Muscle of back (tissue), 11 donors: ENCODE data around the gene UBAC2. TPM values are rescaled to one million over a fixed set of nuclear protein-coding genes. Genes with fewer than 3 reads are reported as not detected.

Experiments
- DNase-seq, 3 donors: peaks; one replicate each; pipeline versions ENCODE4 v3.0.0 to v3.0.0-alpha.2; 2013
- polyA plus RNA-seq, 10 donors: library from polyadenylated mRNA; unstranded; fragments of 120-200 nt; gene quantifications; one replicate each; pipeline ENCODE4 v1.2.1, GENCODE V29; 2013; ENCODE audit not compliant: insufficient read length in 10 of 10

Gene UBAC2
- polyA plus RNA-seq, 10 donors = 70.5 to 93.7 (median 80.4) TPM

DNA sequence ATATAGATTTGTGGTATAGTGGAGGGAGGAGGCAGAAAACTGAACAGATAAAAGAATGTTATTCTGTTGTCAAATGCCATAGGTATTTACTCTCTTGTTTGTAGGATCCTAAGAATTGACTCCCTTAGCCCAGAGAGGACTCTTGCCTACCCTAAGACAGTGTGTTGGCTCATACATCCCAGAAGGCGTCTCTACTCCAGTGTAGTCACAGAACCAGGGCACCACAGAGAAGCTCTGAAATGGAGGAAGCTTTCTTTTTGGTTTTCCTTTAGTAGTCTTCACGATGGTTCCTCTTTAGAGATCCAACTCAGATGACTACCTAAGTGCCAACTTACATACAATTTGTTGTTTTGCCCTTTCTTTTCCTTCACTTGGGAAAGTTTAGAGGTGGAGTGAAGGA, 92.5 kb downstream of the UBAC2 start:
- no peak for DNase-seq

DNA sequence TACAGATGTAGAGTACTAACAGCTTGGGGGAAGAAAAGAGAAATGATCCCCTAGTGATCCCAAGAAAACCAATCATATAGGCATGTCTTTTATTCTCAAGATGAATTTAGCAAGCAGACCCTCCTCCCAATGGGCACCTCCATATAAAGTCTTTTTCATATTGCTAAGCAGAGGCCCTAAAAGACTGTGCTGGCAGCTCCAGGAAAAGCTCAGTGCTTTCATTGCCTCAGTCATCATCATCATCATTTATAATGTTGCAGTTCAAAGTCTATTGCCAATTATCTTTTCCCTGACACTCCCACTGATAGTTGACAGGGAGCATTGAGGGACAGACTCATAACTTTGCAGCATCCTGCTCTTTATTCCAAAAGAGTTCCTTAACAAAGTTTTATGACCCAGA, 93.5 kb downstream of the UBAC2 start:
- DNase-seq = no peak

DNA sequence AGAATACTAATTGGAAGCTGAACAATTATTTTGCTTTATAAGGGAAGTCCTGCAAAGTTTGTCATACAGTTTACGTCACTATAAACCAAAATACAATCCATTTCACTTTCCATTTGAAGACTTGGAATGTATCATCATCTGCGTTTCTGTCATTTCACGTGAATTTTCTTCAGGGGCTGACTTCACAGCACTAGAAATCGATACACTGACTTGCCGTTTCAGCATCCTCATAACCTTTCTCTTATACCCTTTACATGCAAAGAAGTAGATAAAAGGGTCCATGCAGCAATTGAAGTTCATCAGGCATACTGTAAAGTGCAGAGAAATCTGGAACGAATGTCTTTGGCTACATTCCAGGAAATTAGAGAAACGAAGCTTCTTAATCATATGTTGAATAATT, 94.3 kb downstream of the UBAC2 start:
- no peak for DNase-seq

DNA sequence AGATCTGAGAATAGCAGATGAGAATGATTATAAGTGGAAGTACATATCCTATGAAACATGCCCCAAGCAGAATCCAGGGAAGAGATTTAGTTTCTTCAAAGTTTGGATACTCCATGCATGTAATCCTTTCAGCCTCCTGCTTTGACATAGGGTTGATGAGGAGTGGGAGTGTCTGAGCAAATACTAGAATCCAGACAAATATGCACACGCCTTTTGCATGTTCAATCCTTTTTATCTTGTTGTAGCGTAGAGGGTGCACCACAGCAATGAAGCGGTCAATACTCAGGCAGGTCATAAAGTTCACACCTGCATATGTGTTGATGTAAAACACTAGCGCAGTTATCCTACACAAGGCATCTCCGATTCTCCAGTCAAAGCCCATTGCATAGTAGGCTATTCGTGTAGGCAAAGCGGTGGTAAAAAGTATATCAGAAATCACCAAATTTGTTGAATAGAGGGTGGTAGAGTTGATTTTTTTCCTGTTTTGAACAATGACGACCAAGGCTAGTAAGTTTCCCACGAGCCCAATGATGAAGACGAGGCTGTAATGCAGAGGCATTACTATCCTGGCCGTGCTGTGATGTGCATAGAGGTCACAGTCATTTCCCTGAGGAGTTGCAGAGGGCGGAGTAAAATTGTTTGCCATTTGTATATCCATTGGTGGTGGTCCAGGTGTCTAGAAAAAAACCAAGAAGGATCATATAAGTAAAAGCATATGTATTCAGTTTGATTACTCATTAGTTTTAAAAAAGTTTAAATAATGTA, 95.0 kb downstream of the UBAC2 start:
- no peak for DNase-seq

DNA sequence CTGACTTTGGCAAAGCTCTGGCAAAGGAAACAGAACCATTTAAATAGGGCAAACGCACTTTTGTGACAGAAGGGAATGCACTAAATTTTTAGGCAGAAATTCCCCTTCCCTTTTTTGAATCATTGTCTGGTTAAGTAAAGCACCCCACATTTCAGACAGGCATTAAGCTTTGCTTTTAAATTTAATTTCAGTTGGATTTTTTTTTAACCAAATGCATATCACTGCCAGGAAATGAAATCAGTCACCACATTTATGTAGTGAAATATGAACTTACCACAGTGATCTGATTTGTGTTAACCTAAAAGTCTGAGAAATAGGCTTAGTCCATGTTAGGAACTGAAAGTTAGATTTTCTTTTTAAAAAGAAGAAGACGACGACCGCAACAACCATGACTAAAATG, 95.7 kb downstream of the UBAC2 start:
- no peak for DNase-seq

DNA sequence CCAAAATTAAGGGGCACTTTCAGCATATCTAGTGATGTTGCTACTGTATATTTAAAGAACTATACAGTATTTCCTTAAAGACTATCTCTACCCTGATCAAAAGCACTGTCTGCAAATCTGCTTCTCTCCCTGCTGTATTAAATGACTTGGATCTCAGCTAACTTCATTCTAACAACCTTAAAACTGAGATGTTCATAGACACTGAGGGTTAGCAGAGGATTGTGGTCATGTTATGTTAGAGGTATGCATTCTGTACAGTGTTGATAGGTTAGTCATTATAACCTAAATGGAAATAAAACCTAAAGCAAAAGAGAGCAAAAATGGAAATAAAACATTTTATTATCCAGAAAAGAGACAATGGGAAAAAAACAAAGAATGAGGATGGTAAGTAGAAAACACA, 96.7 kb downstream of the UBAC2 start:
- DNase-seq = no peak

DNA sequence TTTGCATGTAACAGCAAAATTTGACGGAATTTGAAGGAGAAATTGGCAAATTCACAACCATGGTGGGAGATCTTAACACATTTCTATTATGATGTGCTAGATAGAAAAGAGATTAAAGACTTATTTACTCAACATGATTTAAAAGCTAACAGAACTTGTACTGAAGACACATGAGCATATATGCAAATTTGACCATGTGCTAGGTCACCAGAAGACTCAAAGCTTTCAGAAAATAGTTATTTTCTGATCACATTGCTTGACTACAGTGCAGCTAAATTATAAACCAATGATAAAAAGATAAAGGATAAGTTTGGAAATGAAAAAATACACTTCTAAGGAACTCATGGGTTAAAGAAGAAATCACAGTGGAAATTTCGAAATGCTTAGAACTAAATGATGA, 97.4 kb downstream of the UBAC2 start:
- no peak for DNase-seq

DNA sequence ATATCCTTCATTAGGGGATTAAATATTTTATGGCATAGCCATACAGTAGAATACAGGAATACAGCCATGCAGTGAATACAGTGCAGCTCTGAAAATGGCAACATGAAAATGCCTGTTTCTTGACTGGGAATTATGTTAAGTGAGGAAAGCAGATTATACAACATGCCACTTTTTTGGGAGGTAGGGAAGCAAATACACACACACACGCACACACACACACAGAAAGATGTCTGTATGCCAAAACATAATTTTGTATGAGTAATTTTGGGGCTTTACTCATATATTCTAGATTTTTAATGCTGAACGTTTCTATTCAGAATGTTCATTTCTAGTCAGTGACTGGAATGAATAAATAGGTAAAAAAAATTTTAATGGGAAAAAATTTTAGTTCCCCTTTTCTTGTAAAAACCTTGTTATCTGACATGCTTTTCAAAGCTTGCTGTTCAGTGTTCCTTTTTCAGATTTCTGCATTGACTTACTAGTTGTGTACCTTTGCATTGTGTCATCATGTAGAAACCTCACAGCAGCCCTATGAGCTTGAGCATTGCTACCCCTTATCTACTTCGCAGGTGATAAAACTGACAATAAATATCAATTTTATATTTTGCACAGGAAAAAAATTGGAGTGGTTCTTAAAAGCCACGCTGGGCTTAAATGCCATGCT, 98.7 kb downstream of the UBAC2 start:
- DNase-seq = no peak

DNA sequence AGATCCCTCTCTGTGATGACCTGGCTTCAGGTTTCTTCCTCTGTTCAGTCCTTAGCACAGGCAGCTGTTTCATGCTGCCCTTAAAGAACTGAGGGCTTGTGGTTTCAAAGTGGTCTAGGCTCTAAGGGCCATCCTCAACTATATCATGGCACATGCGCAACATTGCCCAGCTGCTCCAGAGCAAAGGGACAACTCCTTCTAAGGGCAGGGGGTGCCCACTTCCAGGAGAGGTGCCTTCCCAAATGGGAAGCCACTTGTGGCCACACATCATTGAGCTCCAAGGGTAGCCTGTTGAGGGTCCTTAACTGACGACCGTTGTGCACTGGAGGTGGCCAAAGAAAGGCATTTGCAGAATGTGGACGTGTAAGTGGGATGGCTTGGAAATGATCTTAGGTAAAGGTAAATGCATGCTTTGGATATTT, 99.3 kb downstream of the UBAC2 start:
- DNase-seq = no peak

DNA sequence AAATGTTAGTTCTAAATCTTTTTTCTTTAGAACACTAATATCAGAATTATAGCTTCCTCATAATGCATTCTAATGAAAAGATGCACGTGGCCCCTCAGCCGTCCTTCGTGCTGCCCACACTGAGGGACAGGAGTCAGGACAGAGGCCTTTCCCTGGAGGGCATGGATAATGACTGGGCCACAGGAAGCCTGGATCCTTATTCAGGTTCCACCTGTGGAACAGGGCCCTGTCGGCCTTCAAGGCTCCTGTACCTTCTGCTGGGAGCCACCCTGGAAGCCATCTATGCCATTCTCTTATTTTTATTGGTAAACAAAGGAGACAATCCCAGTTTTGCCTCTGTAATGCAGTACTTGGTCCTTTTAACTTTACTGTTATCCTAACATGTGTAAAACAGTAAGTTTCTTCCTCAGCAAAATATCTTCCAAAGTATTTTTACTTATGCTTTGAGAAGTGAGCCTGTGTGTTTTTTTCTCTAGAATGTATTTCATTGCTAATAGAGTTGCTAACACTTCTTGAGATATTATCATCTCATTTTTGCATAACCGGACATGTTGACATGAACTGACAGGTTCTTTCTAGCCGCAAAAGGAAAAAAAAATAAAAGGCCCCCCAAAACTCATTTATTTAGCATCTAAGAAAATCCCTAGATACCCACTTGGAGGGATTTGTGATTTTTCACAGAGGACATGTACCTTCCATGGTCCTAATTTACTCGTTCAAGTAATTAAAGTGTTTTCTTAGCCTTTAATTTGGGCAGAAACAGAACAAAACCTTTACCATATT, 100.6 kb downstream of the UBAC2 start:
- DNase-seq = no peak

DNA sequence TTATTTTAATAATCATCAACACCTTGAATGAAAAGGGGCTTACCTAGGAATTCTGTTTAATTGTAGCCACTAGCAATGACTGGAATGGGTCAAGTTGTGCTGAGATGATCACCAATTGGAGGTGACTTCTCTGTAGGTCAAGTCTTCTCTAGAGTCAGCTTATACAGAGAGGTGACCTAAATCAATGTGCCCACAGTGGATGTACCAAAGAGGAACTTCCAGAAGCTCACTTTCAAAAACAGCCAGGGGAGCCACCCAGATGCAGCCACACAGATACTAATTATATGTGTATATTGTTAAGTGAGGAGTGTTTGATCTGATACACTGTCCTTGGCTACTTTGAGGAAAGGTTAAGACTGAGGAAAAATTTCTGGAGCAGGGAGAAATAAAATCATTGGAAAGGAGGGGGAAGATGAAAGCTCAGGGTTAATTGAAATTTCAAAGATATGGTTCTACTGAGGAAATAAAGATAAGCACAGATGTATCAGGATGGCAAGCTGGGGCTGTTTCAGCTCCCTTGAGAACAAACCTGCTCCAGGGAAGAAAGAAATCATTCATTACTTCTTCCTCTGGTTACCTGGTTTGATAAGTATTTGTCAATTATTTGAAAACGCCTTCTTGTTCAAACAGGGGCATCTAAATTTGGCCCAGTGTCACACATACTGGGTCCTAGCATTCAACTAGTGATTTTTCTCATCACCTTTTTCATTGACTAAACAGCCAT, 101.4 kb downstream of the UBAC2 start:
- DNase-seq = no peak

DNA sequence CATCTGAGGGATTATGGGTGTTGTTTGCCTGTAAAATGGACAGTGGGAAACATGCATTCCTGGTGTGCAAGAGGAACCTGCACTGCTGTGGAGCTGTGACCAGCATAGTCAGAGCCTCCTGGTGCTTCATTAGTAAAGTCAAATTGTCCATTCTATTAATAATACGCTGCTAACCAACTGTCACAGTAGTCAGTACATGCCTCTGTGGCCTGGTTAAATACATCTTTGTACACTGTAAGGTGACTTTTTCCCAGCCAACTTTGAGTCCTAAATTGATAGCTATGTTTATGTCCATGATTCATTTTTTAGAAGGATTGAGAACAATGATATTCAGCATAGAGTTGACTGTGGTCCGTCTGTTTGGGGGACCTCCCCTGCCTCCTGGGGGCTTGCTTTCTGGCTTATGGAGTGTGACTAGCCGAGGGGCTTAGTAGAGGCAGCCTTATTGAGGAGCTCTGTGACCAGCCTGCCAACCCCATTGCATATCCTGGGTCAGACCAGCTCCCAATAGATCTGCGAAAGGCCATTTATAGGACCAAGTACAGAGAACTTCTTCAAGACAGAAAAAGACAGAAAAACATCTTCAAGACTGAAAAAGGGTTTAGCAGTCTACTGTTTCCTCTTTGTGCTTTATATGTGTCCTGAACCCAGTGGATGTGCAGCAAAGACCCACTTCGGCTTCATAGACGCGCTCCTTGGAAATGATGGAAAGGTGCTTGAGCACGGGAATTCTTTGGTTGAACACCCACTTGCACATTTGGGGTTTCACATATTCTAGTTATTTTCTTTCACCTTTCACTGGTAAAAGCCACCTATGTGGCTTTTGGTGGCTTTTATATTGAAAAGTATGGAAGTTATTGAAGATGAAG, 102.2 kb downstream of the UBAC2 start:
- no peak for DNase-seq

DNA sequence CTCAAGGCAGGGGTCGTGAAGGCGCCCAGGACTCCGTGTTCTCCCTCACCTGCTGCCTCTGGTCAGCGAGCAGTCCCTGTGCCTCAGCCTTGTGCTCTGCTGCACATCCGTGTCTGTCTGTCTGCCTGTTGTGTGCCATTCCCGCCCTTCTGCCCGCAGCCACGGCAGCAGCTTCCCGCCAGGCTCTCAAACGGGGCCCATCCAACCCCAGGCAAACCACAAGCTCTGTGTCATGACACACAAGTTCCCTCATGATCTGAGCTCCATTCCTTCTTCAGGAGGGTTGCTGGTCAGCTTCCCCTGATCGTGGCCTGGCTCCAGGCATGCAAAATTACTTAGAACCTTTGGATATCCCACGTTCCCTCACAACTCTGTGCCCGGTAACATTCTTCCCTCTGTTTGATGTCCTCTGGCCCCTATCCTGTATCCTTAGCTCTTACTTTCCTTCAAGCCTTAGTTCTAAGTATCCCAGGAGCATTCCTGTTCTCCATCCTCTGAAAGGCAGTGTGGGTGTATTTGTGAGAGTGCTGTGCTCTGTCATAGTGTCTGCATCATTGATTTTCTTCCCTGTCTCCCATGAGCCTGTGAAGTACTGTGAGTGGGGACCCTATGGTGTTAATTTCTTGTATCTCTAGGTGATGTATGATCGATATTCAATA, 103.3 kb downstream of the UBAC2 start:
- DNase-seq = no peak

DNA sequence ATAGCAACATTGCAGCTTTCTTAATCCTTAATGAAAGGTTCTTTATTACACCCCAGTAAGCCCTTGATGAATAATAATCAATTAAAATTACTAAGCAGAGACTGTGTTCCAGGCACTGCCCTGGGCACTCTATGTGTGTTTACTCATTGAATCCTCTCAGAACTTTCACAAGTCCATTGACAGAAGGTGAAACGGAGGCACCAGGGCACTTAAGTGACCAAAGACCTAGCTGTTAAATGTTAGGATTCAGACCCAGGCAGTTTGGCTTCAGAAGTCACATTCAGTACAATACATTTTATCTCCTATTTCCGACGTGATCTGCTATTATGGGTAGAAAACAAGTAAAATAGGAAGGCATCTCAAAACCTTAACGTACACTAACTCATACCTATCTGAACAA, 103.9 kb downstream of the UBAC2 start:
- no peak for DNase-seq

DNA sequence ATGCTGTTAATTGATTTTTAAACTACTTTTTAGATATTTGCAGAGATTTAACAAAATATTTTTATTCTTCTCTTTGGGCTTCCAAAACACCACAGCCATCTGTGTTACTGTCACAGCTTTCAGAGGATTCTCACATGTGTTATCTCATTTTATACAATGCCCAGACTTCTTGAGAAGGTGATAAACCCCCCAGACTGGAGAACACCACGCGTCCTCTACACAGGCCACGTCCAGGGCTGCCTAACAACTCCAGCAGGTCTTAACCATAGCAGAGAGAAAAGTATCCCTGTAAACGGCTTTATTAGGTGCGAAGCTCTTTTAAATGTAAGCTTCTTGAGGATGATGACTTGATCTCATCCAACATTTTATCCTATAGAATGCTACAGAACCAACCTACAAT, 104.5 kb downstream of the UBAC2 start:
- DNase-seq = no peak

DNA sequence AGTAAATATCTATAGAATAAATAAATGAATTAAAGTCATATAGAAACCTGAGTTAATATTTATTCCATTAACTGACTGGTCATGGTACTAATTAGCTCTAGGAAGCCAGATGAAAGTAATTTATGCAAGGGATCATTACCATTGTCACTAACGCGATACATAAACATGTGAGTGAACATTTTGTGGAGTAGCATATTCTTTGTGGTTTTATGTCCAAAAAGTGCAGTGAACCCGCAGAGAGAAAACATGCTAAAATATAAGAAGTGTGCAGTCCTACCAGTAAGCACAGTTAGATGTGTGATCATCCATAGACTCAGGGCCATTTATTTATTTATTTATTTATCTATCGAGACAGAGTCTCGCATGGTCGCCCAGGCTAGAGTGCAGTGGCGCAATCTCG, 104.9 kb downstream of the UBAC2 start:
- DNase-seq = no peak

DNA sequence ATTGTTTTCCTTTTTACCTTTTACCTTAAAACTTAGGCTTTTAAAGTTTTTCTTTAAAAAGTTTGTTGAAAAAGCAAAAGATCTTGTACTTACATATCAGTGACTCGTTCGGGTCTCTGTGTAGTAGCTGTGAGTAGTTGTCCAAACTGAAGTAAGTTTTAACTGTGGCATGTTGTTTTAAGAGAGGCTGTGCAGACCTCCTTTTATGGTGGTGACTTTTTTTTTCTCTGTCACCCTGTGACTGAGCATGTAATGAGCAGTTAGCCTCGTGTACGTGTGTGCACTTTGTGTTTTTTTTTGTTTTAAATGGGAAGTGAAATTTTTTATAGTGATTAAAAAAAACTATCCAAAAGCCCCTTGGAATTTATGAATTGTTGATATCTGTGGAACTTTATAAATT, 106.6 kb downstream of the UBAC2 start, which contains the start of gene GPR183:
Gene GPR183, minus strand, starts transcription at position 153 of the 400 bp plus-strand sequence. CDS start 11,254 bp downstream, outside the sequence.
- DNase-seq = no peak

DNA sequence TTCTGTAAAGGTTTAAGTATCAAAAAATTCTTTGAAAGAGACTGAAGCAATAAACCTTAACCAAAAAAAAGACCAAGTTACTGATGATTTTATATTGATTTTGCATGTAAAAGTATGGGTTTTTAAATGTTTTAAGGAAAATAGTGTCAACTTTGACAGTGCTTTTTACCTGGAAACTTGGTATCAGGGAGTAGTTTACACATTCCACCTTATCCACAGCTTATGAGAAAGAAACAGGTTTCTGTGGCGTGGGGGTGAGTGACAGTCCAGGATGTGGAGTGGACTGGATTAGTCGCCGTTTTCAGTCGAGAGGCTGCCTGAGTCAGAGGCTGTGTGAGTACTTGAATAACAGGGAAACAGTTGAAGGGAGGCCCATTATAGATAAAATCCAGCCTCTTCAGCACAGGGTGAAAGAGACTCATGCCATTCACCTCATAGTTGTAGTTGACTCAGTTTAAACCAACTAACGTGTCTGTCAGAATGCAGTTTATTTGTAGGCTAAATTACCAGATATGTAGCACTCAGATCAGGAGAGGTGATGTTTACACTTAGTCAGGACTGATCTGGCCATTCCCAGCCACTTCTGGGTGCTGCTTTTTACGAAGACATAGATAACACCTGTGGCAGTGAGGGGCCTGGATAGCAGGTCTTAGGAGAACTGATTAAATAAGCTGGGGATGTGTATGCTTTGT, 107.1 kb downstream of the UBAC2 start:
- no peak for DNase-seq

DNA sequence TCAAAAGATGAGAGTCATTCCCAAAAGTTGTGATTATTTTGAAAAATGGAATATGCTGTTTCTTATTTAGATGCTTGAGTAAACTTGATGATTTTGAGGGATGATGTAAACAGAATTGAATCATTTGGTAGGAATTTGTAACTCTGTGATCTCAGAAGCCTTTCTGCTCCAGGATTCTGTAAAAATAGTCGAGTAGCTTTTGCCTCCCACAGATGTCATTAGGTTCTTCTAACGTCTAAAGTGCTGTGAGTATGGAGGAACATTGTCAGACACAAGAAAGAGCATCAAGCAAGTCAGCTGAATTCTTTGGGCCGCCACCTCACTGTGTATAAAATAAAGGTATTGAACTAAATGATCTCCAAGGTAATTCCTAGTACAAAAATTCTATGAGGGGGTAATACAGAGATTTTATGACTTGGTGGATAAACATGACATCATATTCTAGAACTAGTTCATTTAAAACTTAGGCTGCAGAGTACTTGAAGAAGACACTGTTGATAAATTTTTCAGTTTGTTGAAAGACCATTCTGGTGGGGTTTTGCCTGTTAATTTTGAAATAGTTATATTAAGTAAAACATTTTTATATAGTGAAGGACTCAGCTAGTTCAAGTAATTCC, 107.9 kb downstream of the UBAC2 start:
- DNase-seq = no peak
